HepG2 (cell line): ENCODE data around the gene USE1. TPM values are rescaled to one million over a fixed set of nuclear protein-coding genes. Genes with fewer than 3 reads are reported as not detected.
A peak's percentile ranks its signal among the peaks of the same experiment; 100 is the strongest.

Source experiments
- GLMP ChIP-seq: sonication (generic); formaldehyde crosslinking; IDR thresholded peaks from 2 replicates; pipeline ENCODE4 v1.9.0; 2021; ENCODE audit warnings: missing genetic modification reagents, mild to moderate bottlenecking, borderline replicate concordance
- NR2F6 ChIP-seq, 2 experiments: IDR thresholded peaks; 2 replicates each; pipeline ENCODE4 v1.6.1; 2016; ENCODE audit warnings: antibody characterized with exemption in 1 of 2, mild to moderate bottlenecking in 1 of 2
- RNF219 ChIP-seq: sonication (generic); formaldehyde crosslinking; IDR thresholded peaks from 2 replicates; pipeline ENCODE4 v1.5.0; 2020; ENCODE audit warnings: mild to moderate bottlenecking, missing genetic modification reagents
- ZNF225 ChIP-seq: sonication (generic); formaldehyde crosslinking; IDR thresholded peaks from 2 replicates; pipeline ENCODE4 v1.4.0; 2020; ENCODE audit warnings: mild to moderate bottlenecking, missing genetic modification reagents
- ZNF274 ChIP-seq: sonication (generic); formaldehyde crosslinking; IDR thresholded peaks from 2 replicates; pipeline ENCODE4 v1.5.1; 2020; ENCODE audit warnings: mild to moderate bottlenecking, missing genetic modification reagents
- ZNF781 ChIP-seq: sonication (generic); formaldehyde crosslinking; IDR thresholded peaks from 2 replicates; pipeline ENCODE4 v1.5.1; 2020; ENCODE audit warnings: borderline replicate concordance, mild to moderate bottlenecking, missing genetic modification reagents; ENCODE audit errors: not compliant biosample characterization
- polyA plus RNA-seq, 8 experiments: library from polyadenylated mRNA; depleted of rRNA in 3 of 8; stranded (reverse) in 7 of 8; unstranded in 1 of 8; fragments of >200 nt; fragmentation: Illumina TruSeq in 4 of 8; extraction: Trizol in 4 of 8; gene quantifications; 2 replicates each; pipeline versions ENCODE4 v1.2.1 to v1.2.3, GENCODE V29; 2011 to 2016; ENCODE audit warnings: low read depth in 4 of 8, missing spikeins in 1 of 8, mixed read lengths in 1 of 8; ENCODE audit not compliant: insufficient read depth in 1 of 8
- total RNA-seq, 5 experiments: library from RNA; depleted of rRNA; stranded (reverse); fragments of >200 nt; fragmentation: Illumina TruSeq; extraction: Trizol; gene quantifications; 2 replicates each; pipeline ENCODE4 v1.2.3, GENCODE V29; 2016; ENCODE audit warnings: low read depth in 1 of 5
- TF ChIP-seq, protein P1 (sequence below): sonication (generic); formaldehyde crosslinking; IDR thresholded peaks from 2 replicates; pipeline ENCODE4 v1.4.0; 2020; ENCODE audit warnings: missing genetic modification reagents
- TF ChIP-seq, protein P2 (sequence below): sonication (generic); formaldehyde crosslinking; IDR thresholded peaks from 2 replicates; pipeline ENCODE4 v1.4.0; 2020; ENCODE audit warnings: missing genetic modification reagents
- TF ChIP-seq, protein P3 (sequence below): sonication (generic); formaldehyde crosslinking; IDR thresholded peaks from 2 replicates; pipeline ENCODE4 v1.5.1; 2020; ENCODE audit warnings: missing genetic modification reagents, mild to moderate bottlenecking, borderline replicate concordance
- TF ChIP-seq, protein P4 (sequence below): sonication (generic); formaldehyde crosslinking; IDR thresholded peaks from 2 replicates; pipeline ENCODE4 v1.4.0; 2020; ENCODE audit warnings: mild to moderate bottlenecking, missing genetic modification reagents

USE1 gene
- total and polyA plus RNA-seq, 2 of the 13 experiments (the other 11 are each of a cell fraction or from before 2014, with no cell fraction given): 9.9 to 17.6 TPM

DNA sequence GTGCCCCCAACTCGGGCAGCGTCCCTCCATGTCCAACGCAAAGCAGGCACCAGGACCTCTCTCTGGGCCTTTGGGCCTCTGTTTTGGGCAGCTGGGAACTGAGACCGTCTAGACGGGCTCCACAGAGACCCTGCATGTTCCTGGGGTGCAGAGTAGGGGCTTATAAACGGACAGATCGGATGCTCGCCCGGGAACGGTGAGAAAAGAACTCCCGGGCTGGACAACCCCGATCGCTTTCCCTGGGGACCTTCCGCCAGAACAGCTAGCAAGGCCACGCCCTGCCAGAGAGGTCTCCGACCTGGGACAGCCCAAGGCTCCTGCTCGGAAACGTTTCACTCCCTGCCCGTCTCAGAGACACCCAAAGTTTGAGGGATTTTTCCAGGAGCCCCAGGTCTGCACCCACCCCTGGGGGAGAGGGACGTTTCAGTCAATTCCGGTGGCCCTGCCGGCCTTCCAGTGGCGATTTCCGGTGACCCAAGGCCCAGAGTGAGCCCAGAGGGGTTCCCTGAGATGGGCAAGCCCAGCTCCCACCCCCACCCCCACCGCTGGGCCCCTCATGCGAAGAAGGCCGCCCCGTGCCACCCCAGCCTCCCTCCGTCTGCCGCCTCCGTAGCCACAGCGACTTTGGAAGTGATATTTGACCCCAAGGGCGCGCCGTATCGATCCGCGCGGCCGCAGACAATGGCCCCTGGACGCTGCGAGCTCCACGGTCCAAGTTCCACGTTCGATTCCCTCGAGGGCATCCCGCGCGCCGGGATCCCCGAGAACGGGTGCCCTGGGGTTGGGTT, 28.9 kb downstream of the USE1 start (continued):
- no peak for TF ChIP-seq RNF219 (CRISPR knock-in tag)
- TF ChIP-seq, protein P1, sequence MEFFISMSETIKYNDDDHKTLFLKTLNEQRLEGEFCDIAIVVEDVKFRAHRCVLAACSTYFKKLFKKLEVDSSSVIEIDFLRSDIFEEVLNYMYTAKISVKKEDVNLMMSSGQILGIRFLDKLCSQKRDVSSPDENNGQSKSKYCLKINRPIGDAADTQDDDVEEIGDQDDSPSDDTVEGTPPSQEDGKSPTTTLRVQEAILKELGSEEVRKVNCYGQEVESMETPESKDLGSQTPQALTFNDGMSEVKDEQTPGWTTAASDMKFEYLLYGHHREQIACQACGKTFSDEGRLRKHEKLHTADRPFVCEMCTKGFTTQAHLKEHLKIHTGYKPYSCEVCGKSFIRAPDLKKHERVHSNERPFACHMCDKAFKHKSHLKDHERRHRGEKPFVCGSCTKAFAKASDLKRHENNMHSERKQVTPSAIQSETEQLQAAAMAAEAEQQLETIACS (CRISPR knock-in tag): peak; percentile 68
- TF ChIP-seq, protein P2, sequence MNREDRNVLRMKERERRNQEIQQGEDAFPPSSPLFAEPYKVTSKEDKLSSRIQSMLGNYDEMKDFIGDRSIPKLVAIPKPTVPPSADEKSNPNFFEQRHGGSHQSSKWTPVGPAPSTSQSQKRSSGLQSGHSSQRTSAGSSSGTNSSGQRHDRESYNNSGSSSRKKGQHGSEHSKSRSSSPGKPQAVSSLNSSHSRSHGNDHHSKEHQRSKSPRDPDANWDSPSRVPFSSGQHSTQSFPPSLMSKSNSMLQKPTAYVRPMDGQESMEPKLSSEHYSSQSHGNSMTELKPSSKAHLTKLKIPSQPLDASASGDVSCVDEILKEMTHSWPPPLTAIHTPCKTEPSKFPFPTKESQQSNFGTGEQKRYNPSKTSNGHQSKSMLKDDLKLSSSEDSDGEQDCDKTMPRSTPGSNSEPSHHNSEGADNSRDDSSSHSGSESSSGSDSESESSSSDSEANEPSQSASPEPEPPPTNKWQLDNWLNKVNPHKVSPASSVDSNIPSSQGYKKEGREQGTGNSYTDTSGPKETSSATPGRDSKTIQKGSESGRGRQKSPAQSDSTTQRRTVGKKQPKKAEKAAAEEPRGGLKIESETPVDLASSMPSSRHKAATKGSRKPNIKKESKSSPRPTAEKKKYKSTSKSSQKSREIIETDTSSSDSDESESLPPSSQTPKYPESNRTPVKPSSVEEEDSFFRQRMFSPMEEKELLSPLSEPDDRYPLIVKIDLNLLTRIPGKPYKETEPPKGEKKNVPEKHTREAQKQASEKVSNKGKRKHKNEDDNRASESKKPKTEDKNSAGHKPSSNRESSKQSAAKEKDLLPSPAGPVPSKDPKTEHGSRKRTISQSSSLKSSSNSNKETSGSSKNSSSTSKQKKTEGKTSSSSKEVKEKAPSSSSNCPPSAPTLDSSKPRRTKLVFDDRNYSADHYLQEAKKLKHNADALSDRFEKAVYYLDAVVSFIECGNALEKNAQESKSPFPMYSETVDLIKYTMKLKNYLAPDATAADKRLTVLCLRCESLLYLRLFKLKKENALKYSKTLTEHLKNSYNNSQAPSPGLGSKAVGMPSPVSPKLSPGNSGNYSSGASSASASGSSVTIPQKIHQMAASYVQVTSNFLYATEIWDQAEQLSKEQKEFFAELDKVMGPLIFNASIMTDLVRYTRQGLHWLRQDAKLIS (CRISPR knock-in tag): 0 out of 2 replicates have a peak, but pooled peaks have one; percentile 15
- TF ChIP-seq ZNF781 (CRISPR knock-in tag): no peak
- no peak for TF ChIP-seq GLMP
- no peak for TF ChIP-seq ZNF274 (CRISPR knock-in tag)
- TF ChIP-seq, protein P3, sequence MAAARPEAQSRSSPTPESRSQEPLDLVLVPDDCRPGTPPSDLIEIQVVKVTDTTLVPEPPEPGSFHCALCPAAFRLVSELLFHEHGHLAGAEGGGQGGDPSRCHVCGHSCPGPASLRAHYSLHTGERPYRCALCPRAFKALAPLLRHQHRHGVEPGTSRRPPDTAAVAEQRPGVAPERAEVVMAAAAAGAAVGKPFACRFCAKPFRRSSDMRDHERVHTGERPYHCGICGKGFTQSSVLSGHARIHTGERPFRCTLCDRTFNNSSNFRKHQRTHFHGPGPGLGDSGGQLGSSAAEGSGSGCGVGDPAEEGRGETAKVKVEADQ (CRISPR knock-in tag): peak; percentile 40; the same call in 1 of the 2 replicates
- TF ChIP-seq, protein P4, sequence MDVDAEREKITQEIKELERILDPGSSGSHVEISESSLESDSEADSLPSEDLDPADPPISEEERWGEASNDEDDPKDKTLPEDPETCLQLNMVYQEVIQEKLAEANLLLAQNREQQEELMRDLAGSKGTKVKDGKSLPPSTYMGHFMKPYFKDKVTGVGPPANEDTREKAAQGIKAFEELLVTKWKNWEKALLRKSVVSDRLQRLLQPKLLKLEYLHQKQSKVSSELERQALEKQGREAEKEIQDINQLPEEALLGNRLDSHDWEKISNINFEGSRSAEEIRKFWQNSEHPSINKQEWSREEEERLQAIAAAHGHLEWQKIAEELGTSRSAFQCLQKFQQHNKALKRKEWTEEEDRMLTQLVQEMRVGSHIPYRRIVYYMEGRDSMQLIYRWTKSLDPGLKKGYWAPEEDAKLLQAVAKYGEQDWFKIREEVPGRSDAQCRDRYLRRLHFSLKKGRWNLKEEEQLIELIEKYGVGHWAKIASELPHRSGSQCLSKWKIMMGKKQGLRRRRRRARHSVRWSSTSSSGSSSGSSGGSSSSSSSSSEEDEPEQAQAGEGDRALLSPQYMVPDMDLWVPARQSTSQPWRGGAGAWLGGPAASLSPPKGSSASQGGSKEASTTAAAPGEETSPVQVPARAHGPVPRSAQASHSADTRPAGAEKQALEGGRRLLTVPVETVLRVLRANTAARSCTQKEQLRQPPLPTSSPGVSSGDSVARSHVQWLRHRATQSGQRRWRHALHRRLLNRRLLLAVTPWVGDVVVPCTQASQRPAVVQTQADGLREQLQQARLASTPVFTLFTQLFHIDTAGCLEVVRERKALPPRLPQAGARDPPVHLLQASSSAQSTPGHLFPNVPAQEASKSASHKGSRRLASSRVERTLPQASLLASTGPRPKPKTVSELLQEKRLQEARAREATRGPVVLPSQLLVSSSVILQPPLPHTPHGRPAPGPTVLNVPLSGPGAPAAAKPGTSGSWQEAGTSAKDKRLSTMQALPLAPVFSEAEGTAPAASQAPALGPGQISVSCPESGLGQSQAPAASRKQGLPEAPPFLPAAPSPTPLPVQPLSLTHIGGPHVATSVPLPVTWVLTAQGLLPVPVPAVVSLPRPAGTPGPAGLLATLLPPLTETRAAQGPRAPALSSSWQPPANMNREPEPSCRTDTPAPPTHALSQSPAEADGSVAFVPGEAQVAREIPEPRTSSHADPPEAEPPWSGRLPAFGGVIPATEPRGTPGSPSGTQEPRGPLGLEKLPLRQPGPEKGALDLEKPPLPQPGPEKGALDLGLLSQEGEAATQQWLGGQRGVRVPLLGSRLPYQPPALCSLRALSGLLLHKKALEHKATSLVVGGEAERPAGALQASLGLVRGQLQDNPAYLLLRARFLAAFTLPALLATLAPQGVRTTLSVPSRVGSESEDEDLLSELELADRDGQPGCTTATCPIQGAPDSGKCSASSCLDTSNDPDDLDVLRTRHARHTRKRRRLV (CRISPR knock-in tag): 0 out of 2 replicates have a peak, but pooled peaks have one; percentile 41
- no peak for TF ChIP-seq ZNF225 (CRISPR knock-in tag)
- peak; percentile 94 for TF ChIP-seq NR2F6 (IDR thresholded peaks at IDR 0.05)
- TF ChIP-seq NR2F6 (CRISPR knock-in tag; IDR thresholded peaks at IDR 0.05): peak; percentile 96
